Adrenal gland (tissue), 12 donors: ENCODE measurements around the gene PRKG1. TPM values are rescaled to one million over a fixed set of nuclear protein-coding genes. Genes with fewer than 3 reads are reported as not detected.
"Not testable (repeated sequence)": the region's sequence is repeated elsewhere in the genome, so short reads cannot be mapped to it uniquely, and the experiment has no call there.

Source experiments
- DNase-seq, 7 donors: peaks; one replicate each; pipeline ENCODE4 v3.0.0-alpha.2; 2019 to 2020
- H3K27ac ChIP-seq, 5 donors: fragments of 200-600 bp; sonication (generic) in 4 of 5; 1 replicate in 3 of 5; 2 replicates in 2 of 5; pipeline versions ENCODE4 v1.5.1 to v1.8.0; 2016 to 2020; ENCODE audit warnings: mild to moderate bottlenecking in 1 of 5
- H3K27me3 ChIP-seq: fragments of 200-600 bp; 2 replicates; pipeline ENCODE4 v1.8.0; 2021
- H3K36me3 ChIP-seq, 2 donors: fragments of 200-600 bp; replicated peaks in 1 of 2; 1 replicate in 1 of 2; 2 replicates in 1 of 2; pipeline versions ENCODE4 v1.5.1 to v1.8.0; 2018 to 2022
- H3K4me1 ChIP-seq, 2 donors: fragments of 200-600 bp; replicated peaks in 1 of 2; 1 replicate in 1 of 2; 2 replicates in 1 of 2; pipeline versions ENCODE4 v1.5.1 to v1.8.0; 2018 to 2021
- H3K4me3 ChIP-seq, 4 donors: fragments of 200-600 bp; sonication (generic) in 3 of 4; one replicate each; pipeline ENCODE4 v1.5.1; 2016 to 2018
- H3K9me3 ChIP-seq, 3 donors: fragments of 200-600 bp; sonication (generic) in 1 of 3; replicated peaks in 1 of 3; 1 replicate in 2 of 3; 2 replicates in 1 of 3; pipeline versions ENCODE4 v1.5.1 to v1.8.0; 2016 to 2021
- CTCF ChIP-seq, 6 experiments: fragments of 450-650 bp in 4 of 6; fragments of 200-600 bp in 2 of 6; sonication (generic) in 1 of 6; IDR thresholded peaks; 1 replicate in 5 of 6; 2 replicates in 1 of 6; pipeline versions ENCODE4 v1.5.1 to v1.8.0; 2016 to 2021; ENCODE audit warnings: antibody characterized with exemption in 6 of 6, mild to moderate bottlenecking in 2 of 6, moderate library complexity in 1 of 6
- POLR2A ChIP-seq, 2 donors: fragments of 450-650 bp; IDR thresholded peaks; one replicate each; pipeline ENCODE4 v1.6.1; 2017; ENCODE audit warnings: antibody characterized with exemption in 2 of 2, mild to moderate bottlenecking in 2 of 2, moderate library complexity in 1 of 2
- WGBS, 4 donors: extraction: QIAGEN DNeasy Blood & Tissue Kit in 2 of 4; methylation state at CpG; one replicate each; pipeline versions ENCODE4 v1.1.5 to v1.1.7; 2013 to 2017; 5-methylcytosine and 5-hydroxymethylcytosine counted together
- intact Hi-C, 2 donors: fragments of 100-400 bp; cut with DNase I; formaldehyde crosslinking; loops; one replicate each; pipeline versions ENCODE4 v1.14.1 to v1.15.0; 2022 to 2023
- polyA plus RNA-seq, 3 donors: library from polyadenylated mRNA; stranded (reverse); fragments of 200-250 nt in 2 of 3; fragments of 350-450 nt in 1 of 3; fragmentation: Illumina TruSeq in 1 of 3; extraction: RNeasy Lipid Tissue Mini Kit (QIAGEN cat#74804) in 1 of 3; gene quantifications; one replicate each; pipeline ENCODE4 v1.2.3, GENCODE V29; 2013 to 2014
- total RNA-seq, 9 donors: library from RNA; depleted of rRNA in 4 of 9; stranded (reverse); fragments of >200 nt in 4 of 9; fragments of 120-200 nt in 1 of 9; fragmentation: NEBNext Ultra II Directional in 1 of 9; extraction: Animal tissue kit (Norgen Biotek cat#: 25700) in 1 of 9; gene quantifications; one replicate each; pipeline versions ENCODE4 v1.1.0 to v1.2.4, GENCODE V29; 2013 to 2023
- donor health status: healthy with polysubstance abuse.
- donor health status: Bipolar disorder and iron deficiency.
- donor health status: DM: yes; HTN: yes; CAD: no.
- donor health status: DM: no; HTN: no; CAD: no.
- donor health status: DM: no; HTN: no; CAD: no.
- donor health status: DM: yes; HTN: yes; CAD: no.

Gene PRKG1
- total and polyA plus RNA-seq, 12 donors = 6.9 to 104 (median 29.7) TPM

- no peak overlapping the region for H3K27ac ChIP-seq
- H3K36me3 ChIP-seq = no peaks in the 10 kb centered on the region
- 85 to 95% (median 86%) methylated on average over 1 of the region's 1 CpG for WGBS, 4 donors
- no peaks in the 10 kb centered on the region for H3K27me3 ChIP-seq
- TF ChIP-seq CTCF (IDR thresholded peaks at IDR 0.05) (no peak), POLR2A (IDR thresholded peaks at IDR 0.05) (no peak)
- no peak for DNase-seq
- peaks cover 2 to 3% of the 10 kb centered on the region in 2 donors for H3K4me1 ChIP-seq
- intact Hi-C loops = no loop called here
- H3K9me3 ChIP-seq = no peaks in the 10 kb centered on the region
- H3K4me3 ChIP-seq = no peak overlapping the region
Observed at GRCh38 chr10:51327432-51327831, 253.1 kb downstream of the PRKG1 start.

- Histone ChIP-seq H3K27me3 (no peaks in the 10 kb centered on the region), H3K4me1 (peaks cover 10 to 12% of the 10 kb centered on the region in 2 donors), H3K4me3 (no peak overlapping the region), H3K27ac (no peak overlapping the region), H3K9me3 (no peaks in the 10 kb centered on the region), H3K36me3 (no peaks in the 10 kb centered on the region)
- no peak for DNase-seq
- WGBS, 4 donors = 88 to 100% (median 96%) methylated on average over 1 of the region's 1 CpG
- intact Hi-C loops = no loop called here
- TF ChIP-seq CTCF (IDR thresholded peaks at IDR 0.05) = no peak
- no peak for TF ChIP-seq POLR2A (IDR thresholded peaks at IDR 0.05)
Observed at GRCh38 chr10:51340366-51340765, 266.1 kb downstream of the PRKG1 start.

- no peaks in the 10 kb centered on the region for H3K9me3 ChIP-seq
- H3K4me3 ChIP-seq = no peak overlapping the region
- no peak overlapping the region for H3K27ac ChIP-seq
- no peak for DNase-seq
- no peaks in the 10 kb centered on the region for H3K27me3 ChIP-seq
- H3K36me3 ChIP-seq = no peaks in the 10 kb centered on the region
- intact Hi-C loops = no loop called here
- no peak for TF ChIP-seq POLR2A (IDR thresholded peaks at IDR 0.05)
- no peak for TF ChIP-seq CTCF (IDR thresholded peaks at IDR 0.05)
- WGBS, 4 donors = 74 to 85% (median 78%) methylated on average over 4 of the region's 4 CpGs
- peaks cover 10 to 12% of the 10 kb centered on the region in 2 donors for H3K4me1 ChIP-seq
Observed at GRCh38 chr10:51340845-51341610, 266.7 kb downstream of the PRKG1 start.

- H3K9me3 ChIP-seq, H3K27me3 ChIP-seq, DNase-seq, H3K4me3 ChIP-seq, H3K36me3 ChIP-seq, H3K27ac ChIP-seq, intact Hi-C loops: not testable (repeated sequence)
- 69 to 85% (median 74%) methylated on average over 3 of the region's 3 CpGs for WGBS, 4 donors
- H3K4me1 ChIP-seq = peaks cover 10 to 12% of the 10 kb centered on the region in 2 donors
Observed at GRCh38 chr10:51341745-51342144, 267.5 kb downstream of the PRKG1 start.

GRCh38 chr10:51342381-51342780 is 268.1 kb downstream of the PRKG1 start:
- Histone ChIP-seq H3K9me3 (no peaks in the 10 kb centered on the region), H3K36me3 (no peaks in the 10 kb centered on the region), H3K4me3 (no peak overlapping the region), H3K4me1 (peaks cover 10 to 12% of the 10 kb centered on the region in 2 donors), H3K27ac (no peak overlapping the region), H3K27me3 (no peaks in the 10 kb centered on the region)
- TF ChIP-seq CTCF (IDR thresholded peaks at IDR 0.05) = no peak
- TF ChIP-seq POLR2A (IDR thresholded peaks at IDR 0.05) = no peak
- 86 to 90% (median 88%) methylated on average over 1 of the region's 1 CpG for WGBS, 4 donors
- intact Hi-C loops = no loop called here
- DNase-seq = no peak
